ENCODE results near the gene YJEFN3.

The YJEFN3 gene

GRCh38 chr19:19554074-19555023, 25.6 kb downstream of the YJEFN3 start:
- DNase-seq (ENCODE audit: low spot score): peak; percentile 60

GRCh38 chr19:19558055-19558454, 29.3 kb downstream of the YJEFN3 start:
- no peak for DNase-seq (ENCODE audit: low spot score)

GRCh38 chr19:19558636-19559035, 29.9 kb downstream of the YJEFN3 start:
- DNase-seq (ENCODE audit: low spot score): no peak

- no peak for DNase-seq (ENCODE audit: low spot score)
These were observed 31.2 kb downstream of the YJEFN3 start for GRCh38 chr19:19559931-19560330.

- DNase-seq (ENCODE audit: low spot score): no peak
These were observed 33.4 kb downstream of the YJEFN3 start for GRCh38 chr19:19561946-19562664.

- no peak for DNase-seq (ENCODE audit: low spot score)
These were observed 34.1 kb downstream of the YJEFN3 start for GRCh38 chr19:19562665-19563347.

GRCh38 chr19:19563348-19563848, 34.7 kb downstream of the YJEFN3 start:
- no peak for DNase-seq (ENCODE audit: low spot score)

- no peak for DNase-seq (ENCODE audit: low spot score)
These were observed 37.6 kb downstream of the YJEFN3 start for GRCh38 chr19:19566306-19566705.

GRCh38 chr19:19567391-19567790, 38.7 kb downstream of the YJEFN3 start:
- DNase-seq (ENCODE audit: low spot score): no peak

GRCh38 chr19:19568802-19569756, 40.4 kb downstream of the YJEFN3 start:
- peak; percentile 58 for DNase-seq (ENCODE audit: low spot score)

GRCh38 chr19:19570571-19570970, 41.9 kb downstream of the YJEFN3 start:
- DNase-seq (ENCODE audit: low spot score): no peak

GRCh38 chr19:19571071-19571786, 42.5 kb downstream of the YJEFN3 start:
- no peak for DNase-seq (ENCODE audit: low spot score)

- DNase-seq (ENCODE audit: low spot score): no peak
These were observed 46.7 kb downstream of the YJEFN3 start for GRCh38 chr19:19575411-19575810.

- no peak for DNase-seq (ENCODE audit: low spot score)
These were observed 49.5 kb downstream of the YJEFN3 start for GRCh38 chr19:19578252-19578651.

- no peak for DNase-seq (ENCODE audit: low spot score)
These were observed 51.0 kb downstream of the YJEFN3 start for GRCh38 chr19:19579533-19580361.

GRCh38 chr19:19580418-19580817, 51.7 kb downstream of the YJEFN3 start:
- DNase-seq (ENCODE audit: low spot score): no peak

GRCh38 chr19:19581391-19581790, 52.7 kb downstream of the YJEFN3 start:
- no peak for DNase-seq (ENCODE audit: low spot score)

GRCh38 chr19:19582471-19582870, 53.8 kb downstream of the YJEFN3 start:
- no peak for DNase-seq (ENCODE audit: low spot score)

GRCh38 chr19:19584356-19584755, 55.6 kb downstream of the YJEFN3 start:
- DNase-seq (ENCODE audit: low spot score): no peak

Data from RKO (cell line).